Skeletal muscle cell (primary cell): ENCODE results near the gene INF2.
A peak's percentile ranks its signal among the peaks of the same experiment; 100 is the strongest.
"Not testable (repeated sequence)": the region's sequence is repeated elsewhere in the genome, so short reads cannot be mapped to it uniquely, and the experiment has no call there.

ENCODE experiments used
- DNase-seq: peaks from one replicate; pipeline ENCODE4 v3.0.0-alpha.2; 2010; ENCODE audit warnings: low read depth
- H3K4me3 ChIP-seq: 2 replicates; pipeline ENCODE4 v1.5.1; 2011; ENCODE audit warnings: low read depth, mild to moderate bottlenecking, control low read depth, low read length, moderate library complexity

INF2 gene

DNA sequence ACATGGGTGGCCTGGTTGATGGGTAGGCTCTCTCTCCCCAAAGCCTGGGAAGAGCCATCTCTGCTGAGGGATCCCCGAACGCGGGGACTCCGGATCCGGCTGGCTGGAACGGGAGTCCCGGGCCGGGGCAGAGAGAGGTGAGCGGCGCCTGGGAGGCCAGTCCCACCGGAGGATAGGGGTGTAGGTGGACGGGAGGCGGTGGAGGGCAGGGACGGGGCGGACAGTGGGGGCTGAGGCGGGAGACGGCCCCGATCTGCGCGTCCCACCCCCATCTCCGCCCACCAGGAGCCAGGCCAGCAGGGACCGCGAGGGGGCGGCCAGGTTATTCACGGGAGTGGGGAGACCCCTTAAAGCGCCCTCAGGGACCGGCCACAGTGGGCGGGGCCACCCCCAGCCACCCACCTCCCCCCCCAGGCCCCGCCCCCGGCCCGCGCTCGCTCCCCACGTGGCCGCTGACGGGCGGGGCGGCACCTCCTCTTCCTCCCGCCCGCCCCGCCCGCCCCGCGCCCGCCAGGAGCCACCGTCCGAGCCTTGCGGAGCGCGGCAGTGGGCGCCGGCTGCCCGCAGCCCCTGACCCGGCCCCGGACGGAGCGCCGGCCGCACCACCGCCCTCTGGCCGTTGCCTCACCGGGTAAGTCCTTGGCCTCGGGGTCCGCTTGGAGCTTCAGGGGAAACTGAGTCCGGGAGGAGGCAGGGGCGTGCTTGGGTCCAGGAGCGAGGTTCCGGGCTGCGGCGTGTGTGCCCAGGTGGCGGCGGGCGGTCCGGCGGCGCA is at the start of gene INF2:
INF2 (plus strand) TSS at position 510 of the 772 bp plus-strand sequence. CDS start 11,748 bp downstream, outside the sequence.
- peak within 1 kb of the TSS; percentile 84 for H3K4me3 ChIP-seq
- DNase-seq, result no peak

DNA sequence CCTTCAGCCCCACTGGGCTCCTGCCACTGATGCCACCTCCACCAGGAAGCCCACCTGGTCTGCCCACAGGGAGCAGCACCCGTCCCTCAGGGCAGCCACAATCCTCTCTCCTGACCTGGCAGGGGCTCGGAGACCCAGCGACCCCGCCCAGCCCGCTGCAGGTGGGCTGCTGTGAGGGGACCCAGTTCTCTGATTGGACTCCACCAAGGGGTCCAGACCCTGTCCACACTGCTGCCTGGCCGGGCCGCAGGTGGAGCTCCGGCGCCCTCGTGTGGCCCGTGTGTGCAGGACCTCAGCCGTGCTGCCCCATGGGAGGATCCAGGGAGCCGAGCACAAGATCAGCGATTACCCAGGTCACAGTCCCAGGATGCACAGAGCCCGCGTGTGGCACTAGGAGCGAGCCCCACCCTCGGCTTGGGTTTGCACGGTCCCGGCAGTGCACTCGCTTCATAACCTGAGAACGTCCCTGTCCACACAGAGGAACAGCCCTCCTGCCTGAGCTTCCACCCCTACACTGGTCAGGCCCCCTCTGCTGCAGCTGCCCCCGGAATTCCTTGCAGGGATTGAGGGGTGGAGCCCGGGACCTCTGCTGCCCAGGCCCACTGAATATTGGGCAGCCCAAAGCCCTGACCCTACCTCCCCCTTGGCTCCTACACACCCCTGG is 49.4 kb upstream of the INF2 start:
- peak; percentile 7 for DNase-seq

DNA sequence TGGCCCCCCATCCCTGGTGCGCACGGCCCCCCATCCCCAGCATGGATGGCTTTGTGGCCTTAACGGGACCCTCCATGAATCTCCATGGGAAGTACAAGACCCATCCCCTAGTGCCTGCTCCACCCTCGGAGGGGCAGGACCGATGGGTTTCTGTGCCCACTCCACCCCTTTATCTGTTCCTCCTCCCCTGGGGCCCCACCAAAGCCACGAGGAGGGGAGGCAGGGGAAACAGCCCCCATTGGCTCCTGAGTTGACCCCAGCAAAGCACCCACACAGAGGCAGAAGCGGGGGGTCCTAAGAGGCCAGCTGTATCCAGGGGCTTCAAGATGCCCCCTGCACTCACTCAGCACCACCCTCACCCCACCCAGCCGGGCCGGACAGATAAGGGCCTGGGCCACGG is 48.7 kb upstream of the INF2 start:
- H3K4me3 ChIP-seq, result no peak overlapping the region

More for the DNA sequence above, 49.4 kb upstream of the INF2 start:
- H3K4me3 ChIP-seq, result no peak overlapping the region

DNA sequence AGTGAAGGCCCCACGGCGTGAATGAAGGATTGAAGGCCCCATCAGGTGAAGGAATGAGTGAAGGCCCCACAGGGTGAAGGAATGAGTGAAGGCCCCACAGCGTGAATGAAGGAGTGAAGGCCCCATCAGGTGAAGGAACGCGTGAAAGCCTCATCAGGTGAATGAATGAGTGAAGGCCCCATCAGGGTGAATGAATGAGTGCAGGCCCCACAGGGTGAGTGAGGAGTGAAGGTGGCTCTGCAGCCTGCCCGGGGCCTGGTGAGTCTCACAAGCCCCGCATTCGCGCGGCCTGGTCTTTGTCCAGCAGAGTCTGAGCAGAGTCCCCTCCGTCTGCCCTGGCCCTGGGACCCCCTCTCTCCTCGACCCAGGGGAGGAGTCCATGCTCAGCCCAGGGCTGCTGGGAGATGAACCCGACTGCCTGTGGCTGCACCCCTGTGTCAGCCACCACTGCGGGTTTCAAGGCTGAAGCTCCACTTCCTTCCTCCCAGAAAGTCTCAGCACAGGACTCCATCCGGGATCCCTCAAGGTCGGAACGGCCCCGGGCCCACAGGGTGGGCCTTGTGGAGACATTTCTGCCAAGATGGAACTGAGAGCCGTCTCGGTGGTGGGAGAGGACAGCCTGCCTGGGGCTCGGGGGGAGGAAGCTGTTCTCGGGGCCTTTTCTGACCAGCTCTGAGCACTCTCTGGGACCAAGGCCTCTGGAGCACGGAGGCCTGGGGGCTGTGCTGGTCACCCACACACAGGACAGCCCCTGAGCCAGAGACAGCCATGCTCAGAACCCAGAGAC is 47.5 kb upstream of the INF2 start:
- H3K4me3 ChIP-seq, result no peak overlapping the region
- DNase-seq, result no peak

More for the DNA sequence above, 48.7 kb upstream of the INF2 start:
- DNase-seq, result no peak

DNA sequence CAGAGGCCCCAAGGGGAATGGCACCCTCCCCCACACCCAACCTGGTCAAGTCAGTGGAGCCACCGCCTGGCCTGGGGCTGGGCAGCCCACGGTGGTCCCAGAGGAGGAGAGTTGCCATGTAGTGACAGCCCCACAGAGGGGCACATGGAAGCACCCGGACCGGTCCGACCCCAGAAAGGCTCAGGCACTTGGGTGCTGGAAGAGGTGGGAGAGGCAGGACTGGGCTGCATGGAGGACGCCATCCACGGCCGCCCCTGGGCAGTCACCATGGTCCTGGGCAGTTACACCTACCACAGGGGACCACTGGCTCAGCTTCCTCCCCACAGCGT is 46.9 kb upstream of the INF2 start:
- no peak for DNase-seq
- H3K4me3 ChIP-seq, result no peak overlapping the region

DNA sequence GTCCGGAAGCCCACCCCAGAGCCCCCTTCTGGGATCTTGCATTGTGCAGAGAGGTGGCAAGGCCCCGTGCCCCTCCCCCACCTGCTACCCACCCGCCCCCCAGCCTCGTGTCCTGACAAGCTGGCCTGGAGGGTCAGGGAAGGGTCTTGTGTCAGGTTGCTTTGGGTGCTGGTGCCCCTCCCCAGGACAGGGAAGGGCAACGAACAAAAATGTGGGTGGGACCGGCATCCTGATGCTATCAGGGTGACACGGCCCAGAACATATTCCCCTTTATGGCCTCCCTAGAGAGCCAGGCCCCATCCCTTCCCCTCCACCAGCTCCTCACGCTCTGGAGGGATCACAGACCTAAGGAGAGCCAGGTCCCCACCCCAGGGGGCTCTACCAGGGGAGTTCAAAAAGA is 46.1 kb upstream of the INF2 start:
- DNase-seq, result no peak

DNA sequence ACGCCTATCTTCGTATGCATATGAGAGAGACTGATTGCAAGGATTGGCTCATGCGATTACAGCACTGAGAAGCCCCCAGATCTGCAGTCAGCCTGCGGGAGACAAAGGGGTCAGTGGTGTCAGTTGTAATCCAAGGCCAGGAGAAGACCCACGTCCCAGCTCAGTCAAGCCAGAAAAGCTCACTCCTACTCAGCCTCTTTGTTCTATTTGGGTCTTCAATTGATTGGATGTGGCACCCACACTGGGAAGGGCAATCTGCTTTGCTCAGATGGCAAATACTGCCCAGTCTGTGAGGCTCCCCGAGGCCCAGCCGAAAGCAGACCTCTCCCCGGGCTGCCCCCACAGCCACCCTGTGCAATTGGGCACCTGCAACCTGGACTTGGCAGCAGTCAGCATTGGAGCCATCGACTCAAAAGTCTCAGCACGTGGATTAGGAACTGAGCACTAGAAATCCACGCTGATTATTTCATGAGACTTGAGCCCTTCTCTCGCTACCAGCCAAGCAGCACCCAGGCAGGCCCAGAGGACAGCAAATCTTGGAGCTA is 45.3 kb upstream of the INF2 start:
- H3K4me3 ChIP-seq, result no peak overlapping the region
- DNase-seq, result no peak

More for the DNA sequence above, 46.1 kb upstream of the INF2 start:
- H3K4me3 ChIP-seq, result no peak overlapping the region

DNA sequence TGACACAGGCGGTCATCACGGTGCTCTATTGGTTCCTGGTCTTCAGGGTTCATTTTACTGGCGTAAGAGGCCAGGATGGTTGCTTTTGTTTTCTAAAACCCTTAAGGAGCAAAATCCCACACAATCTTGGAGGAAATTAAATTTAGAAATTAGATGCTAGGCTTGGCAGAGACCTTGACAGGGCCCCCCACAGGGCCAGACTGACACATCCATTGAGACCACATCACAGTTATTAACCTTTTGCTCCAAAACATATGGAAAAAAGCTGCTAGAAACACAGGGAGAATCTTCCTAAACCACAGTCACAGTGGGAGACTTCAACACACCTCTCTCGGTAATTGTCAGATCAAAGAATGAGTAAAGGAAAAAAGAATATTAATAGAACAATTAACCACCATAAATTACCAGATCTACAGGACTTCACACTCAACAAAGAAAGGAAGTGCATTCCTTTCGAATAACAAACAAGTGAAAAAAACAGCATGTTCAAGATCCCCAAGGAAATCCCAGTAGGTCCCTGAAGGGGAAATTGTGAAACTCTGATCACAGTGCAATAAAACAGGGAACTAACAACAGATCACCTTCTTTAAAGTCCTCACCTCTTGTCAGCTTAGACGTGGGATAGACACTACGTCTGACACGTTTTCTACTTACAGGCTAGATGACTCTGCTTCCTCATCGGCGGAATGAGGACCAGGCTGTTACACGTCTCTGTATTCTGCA is 44.6 kb upstream of the INF2 start:
- no peak for DNase-seq
- H3K4me3 ChIP-seq, result no peak overlapping the region

DNA sequence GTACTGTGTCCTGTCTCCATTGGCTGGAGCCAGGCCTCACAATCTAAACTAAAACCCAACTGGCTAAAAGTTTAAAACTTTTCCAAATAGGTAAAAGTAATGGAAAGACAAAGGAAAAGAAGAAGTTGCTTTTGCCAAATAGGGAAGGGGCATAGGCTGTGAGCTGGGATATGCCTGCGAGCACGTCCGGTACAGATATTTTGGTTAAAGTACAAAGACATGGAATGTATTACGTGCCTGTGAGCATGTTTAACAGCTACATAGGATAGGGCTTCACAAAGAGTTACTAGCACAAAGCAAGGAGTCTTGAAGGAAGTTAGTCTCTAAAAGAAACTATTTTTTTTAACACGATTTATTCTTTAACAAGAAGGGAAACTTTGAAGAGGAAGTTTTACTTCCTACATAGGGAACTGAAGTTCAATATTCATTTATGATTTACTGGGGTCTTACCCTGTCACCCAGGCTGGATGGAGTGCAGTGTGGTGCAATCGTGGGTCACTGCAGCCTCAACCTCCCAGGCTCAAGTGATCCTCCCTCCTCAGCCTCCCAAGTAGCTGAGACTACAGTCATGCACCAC is 41.9 kb upstream of the INF2 start:
- no peak overlapping the region for H3K4me3 ChIP-seq
- DNase-seq, result no peak

DNA sequence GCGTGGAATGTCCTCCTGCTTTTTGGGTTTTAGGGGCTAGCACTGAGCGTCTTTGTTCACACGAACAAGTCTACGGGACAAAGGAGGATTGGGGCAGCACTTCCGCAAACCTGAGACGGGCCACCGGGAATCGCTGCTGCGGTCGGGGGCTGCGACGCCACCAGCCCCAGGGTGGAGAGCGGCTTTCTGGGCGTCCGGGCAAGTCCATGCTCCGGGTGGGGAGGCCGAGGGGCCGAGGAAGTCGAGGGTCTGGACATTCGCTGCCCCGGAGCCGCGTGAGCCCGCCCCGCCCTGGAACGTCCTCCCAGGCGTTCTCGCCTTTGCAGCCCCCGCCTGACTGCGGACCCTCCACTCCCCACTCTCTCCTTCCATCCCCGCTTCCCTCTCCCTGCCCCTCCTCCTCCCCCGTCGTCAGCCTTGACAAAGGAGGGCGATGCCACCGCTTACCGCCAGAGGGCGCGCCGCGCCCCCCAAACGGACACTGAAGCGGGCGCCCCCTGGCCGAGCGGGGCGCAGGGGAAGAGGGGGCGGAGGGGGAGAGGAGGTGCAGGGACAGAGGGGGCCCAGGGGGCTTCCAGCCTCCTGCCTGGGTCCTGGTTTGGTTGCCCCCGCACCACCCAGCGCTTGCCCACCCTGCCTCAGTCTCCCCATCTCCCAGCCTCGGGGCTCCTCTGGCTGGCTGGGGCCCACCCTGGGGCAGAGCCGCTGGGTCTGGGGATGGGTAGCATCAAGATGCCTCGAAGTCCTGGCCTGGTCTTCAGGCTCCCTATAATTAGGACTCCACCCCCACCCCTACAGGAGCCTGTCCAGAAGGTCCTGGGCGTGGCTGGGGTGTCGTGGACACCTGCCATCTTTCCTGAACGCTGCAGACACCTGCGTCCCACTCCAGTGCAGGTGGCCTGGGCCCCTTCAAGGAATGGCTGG is 39.1 kb upstream of the INF2 start:
- no peak for DNase-seq
- peak overlapping the region; percentile 60 for H3K4me3 ChIP-seq

DNA sequence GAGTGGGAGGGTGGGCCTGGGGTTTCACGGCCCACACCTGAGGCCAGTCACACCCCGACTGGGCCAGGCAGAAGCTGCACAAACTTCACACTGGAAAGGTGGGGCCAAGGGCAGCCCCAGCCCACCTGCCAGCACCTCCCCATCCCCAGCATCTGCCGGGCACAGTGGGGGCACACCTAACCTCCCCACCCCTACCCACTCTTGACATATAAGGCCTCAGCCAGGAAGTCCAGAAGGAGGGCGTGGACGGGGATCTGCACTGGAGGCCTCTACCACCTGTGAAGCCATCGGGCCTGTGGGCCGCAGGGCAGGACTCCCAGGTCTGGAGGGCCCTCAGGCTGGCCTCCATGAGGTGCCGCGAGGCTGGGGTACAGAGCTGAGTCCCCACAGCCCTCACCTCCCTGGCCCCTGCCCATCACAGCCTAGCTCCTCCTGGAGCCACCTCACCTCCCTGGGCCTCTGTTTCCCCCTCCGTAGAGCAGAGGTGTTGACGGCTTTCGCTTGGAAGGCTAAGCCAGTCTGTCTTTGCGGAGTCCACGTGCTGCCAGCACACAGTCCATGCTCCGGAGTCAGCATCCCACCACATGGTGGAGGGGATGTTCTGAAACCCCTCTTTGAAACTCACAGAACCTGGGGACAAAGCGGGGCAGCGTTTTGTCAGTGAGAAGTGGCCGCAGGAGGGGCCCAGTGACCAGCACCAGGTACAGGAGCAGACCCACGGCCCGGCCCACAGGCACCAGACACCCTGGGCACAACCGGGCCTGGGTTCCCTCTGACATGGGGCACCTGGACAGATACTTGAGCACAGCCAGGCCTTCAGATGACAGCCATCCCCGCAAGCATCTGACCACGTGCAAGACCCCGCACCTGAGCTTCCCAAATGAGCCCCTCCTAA is 38.2 kb upstream of the INF2 start:
- DNase-seq, result no peak
- no peak overlapping the region for H3K4me3 ChIP-seq

DNA sequence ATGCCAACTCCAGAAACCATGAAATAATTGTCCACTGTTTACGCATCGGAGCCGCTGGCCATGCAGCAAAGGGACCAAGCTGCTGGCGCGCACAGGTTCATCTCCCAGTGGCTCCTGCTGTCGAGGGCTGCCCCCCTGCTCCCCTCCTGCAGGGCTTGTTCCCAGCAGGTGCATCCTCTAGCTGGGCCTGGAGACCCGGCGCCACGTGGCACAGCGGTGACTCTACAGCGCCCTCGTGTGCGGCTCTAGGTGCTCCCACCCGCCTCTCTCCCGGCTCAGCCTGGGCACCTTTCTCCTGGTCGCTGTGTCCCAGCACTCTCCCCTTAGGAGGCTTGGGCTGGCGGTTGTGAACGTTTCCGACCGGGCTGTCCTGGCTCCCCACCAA is 37.5 kb upstream of the INF2 start:
- DNase-seq, result no peak
- H3K4me3 ChIP-seq, result no peak overlapping the region

DNA sequence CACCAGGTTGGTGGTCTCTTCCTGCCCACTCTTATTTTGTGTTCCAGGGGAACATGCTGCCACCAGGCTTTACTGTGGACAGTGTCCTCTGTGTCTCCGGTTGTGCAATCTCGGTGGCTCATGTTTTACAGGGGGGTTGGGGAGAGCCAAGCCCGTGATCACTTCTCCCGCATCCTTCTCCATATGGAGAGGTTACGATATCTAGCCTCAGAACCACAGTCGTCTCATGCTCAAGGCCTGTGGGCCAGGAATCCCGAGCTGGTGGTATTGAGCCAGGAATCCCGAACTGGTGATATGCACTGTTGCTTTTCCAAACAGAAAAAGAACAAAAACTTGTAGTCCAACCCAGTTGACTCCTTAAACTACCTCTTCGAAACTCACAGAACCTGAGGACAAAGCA is 37.0 kb upstream of the INF2 start:
- no peak for DNase-seq
- no peak overlapping the region for H3K4me3 ChIP-seq

DNA sequence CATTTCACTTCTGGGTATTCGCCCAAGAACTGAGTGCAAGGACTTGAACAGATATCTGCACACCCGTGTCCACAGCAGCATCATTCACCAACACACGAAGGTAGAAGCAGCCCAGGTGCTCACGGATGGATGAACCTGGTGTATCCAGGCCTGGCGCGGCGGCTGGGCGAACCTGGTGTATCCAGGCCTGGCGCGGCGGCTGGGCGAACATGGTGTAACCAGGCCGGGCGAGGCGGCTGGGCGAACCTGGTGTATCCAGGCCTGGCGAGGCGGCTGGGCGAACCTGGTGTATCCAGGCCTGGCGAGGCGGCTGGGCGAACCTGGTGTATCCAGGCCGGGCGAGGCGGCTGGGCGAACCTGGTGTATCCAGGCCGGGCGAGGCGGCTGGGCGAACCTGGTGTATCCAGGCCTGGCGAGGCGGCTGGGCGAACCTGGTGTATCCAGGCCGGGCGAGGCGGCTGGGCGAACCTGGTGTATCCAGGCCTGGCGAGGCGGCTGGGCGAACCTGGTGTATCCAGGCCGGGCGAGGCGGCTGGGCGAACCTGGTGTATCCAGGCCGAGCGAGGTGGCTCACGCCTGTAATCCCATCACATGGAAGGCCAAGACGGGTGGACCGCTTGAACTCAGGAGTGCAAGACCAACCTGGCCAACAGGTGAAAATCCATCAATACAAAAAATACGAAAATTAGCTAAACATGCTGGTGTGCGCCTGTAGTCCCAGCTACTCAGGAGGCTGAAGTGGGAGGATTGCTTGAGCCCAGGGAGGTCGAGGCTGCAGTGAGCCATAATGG is 36.1 kb upstream of the INF2 start:
- not testable (repeated sequence) for H3K4me3 ChIP-seq, DNase-seq

DNA sequence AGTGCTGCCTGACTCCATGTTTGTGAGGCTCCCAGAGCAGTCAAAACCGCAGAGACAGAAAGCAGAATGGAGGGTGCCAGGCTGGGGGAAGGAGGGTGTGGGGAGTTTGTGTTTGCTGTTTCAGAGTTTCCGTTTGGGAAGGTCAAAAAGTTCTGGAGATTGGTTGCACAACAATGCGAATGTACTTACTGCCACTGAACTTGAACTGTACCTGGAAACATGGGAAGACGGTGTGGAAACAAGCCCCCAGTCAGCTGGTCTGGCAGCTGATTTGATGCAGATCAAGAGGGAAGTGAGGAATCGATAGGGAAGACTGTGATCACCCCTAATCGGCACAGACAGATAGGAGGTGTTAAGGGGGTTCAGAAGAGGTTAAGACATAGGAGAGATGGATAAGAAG is 35.3 kb upstream of the INF2 start:
- no peak overlapping the region for H3K4me3 ChIP-seq
- no peak for DNase-seq

DNA sequence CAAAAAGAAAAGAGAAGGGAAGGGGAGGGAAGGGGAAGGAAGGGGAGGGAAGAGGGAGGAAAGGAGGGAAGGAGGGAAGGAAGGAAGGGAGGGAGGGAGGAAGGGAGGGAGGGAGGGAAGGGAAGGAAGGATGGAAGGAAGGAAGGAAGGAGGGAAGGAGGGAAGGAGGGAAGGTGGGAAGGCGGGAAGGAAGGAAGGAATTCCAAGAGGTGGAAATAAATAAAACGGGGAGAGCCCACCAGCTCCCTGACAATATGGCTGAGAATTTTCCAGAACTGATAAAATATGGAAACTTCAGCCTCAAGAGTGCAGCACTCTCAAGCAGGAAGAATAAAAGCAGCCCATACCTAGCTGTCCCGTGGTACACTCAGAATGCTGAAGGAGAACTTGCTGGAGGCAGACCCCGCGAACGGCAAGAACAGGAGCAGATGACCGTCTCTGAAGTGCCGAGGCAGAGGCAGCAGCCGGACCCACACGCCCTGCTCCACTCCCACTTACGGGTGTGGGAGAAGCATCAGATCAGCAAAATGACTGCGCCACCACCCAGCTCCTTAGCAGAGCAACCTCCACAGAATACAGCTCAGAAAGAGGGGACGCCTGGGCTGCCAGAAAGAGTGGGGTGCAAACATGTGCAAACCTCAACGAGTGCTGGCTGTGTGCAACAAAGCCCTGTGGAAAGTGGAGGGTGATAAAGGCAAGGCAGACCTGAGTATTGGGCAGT is 34.1 kb upstream of the INF2 start:
- DNase-seq, result no peak
- H3K4me3 ChIP-seq, result no peak overlapping the region
